Measurements from ENCODE around the gene ZFPM1. TPM values are rescaled to one million over a fixed set of nuclear protein-coding genes. Genes with fewer than 3 reads are reported as not detected.

ZFPM1 gene
- total RNA-seq, 1 experiment from 2014 or later, result 24.1 TPM

- Histone ChIP-seq H3K4me3 (ENCODE audit: low read depth, low read length) (no peak overlapping the region), H3K9me3 (peaks cover 10% of the 10 kb centered on the region), H3K36me3 (ENCODE audit: control insufficient read depth, insufficient read depth, low read length) (no peaks in the 10 kb centered on the region), H3K27me3 (replicated peaks; ENCODE audit: control insufficient read depth, insufficient read depth, low read length) (no peaks in the 10 kb centered on the region), H3K4me1 (peaks cover 5% of the 10 kb centered on the region)
- Mint-ChIP-seq H3K27me3 (ENCODE audit: insufficient read depth, unreplicated experiment) (peaks cover 2% of the 10 kb centered on the region), H3K4me3 (ENCODE audit: unreplicated experiment) (no peak overlapping the region), H3K4me1 (ENCODE audit: low read depth, unreplicated experiment) (peaks cover 6% of the 10 kb centered on the region), H3K27ac (ENCODE audit: unreplicated experiment) (no peak overlapping the region), H3K36me3 (ENCODE audit: insufficient read depth, unreplicated experiment) (no peaks in the 10 kb centered on the region), H3K9me3 (ENCODE audit: unreplicated experiment) (peaks cover 18% of the 10 kb centered on the region)
- no peak for DNase-seq
- BruUV-seq (replicated peaks), result no TSS peak
- CTCF ChIA-PET, result no interaction called here
- no peak for TF ChIP-seq CTCF (IDR thresholded peaks at IDR 0.05; ENCODE audit: insufficient read depth in 1 of 2, low read depth in 1 of 2, low read length in 1 of 2, severe bottlenecking in 1 of 2, unreplicated experiment in 1 of 2)
- intact Hi-C loops (cut with micrococcal nuclease; ENCODE audit: unreplicated experiment), result no loop called here
- POLR2A ChIA-PET, result no interaction called here
Measured at GRCh38 chr16:88554711-88555264, 101.7 kb downstream of the ZFPM1 start.

GRCh38 chr16:88556294-88556988 is 103.4 kb downstream of the ZFPM1 start:
- H3K36me3 Mint-ChIP-seq (ENCODE audit: insufficient read depth, unreplicated experiment), result no peaks in the 10 kb centered on the region
- H3K27me3 Mint-ChIP-seq (ENCODE audit: insufficient read depth, unreplicated experiment), result peaks cover 2% of the 10 kb centered on the region
- peaks cover 10% of the 10 kb centered on the region for H3K9me3 ChIP-seq
- BruUV-seq (replicated peaks), result no TSS peak
- no peak for TF ChIP-seq CTCF (IDR thresholded peaks at IDR 0.05; ENCODE audit: insufficient read depth in 1 of 2, low read depth in 1 of 2, low read length in 1 of 2, severe bottlenecking in 1 of 2, unreplicated experiment in 1 of 2)
- no peaks in the 10 kb centered on the region for H3K36me3 ChIP-seq (ENCODE audit: control insufficient read depth, insufficient read depth, low read length)
- no peak overlapping the region for H3K4me3 ChIP-seq (ENCODE audit: low read depth, low read length)
- H3K27me3 ChIP-seq (replicated peaks; ENCODE audit: control insufficient read depth, insufficient read depth, low read length), result no peaks in the 10 kb centered on the region
- DNase-seq, result no peak
- peaks cover 5% of the 10 kb centered on the region for H3K4me1 ChIP-seq
- intact Hi-C loops (cut with micrococcal nuclease; ENCODE audit: unreplicated experiment), result no loop called here
- POLR2A ChIA-PET, result no interaction called here
- H3K27ac Mint-ChIP-seq (ENCODE audit: unreplicated experiment), result no peak overlapping the region
- peaks cover 18% of the 10 kb centered on the region for H3K9me3 Mint-ChIP-seq (ENCODE audit: unreplicated experiment)
- H3K4me3 Mint-ChIP-seq (ENCODE audit: unreplicated experiment), result no peak overlapping the region
- CTCF ChIA-PET, result no interaction called here
- H3K4me1 Mint-ChIP-seq (ENCODE audit: low read depth, unreplicated experiment), result peaks cover 6% of the 10 kb centered on the region

GRCh38 chr16:88558457-88559442 is 105.7 kb downstream of the ZFPM1 start:
- ChIA-PET POLR2A (interaction anchor here (0.5 to 1.0 kb wide), 3 partner anchors 49 to 118 kb away, joined by 3 to 4 read pairs (median 3); no protein-coding TSS in a partner anchor), CTCF (interaction anchor here (0.6 to 1.6 kb wide), 8 partner anchors 10 to 130 kb away, joined by 3 to 11 read pairs (median 6); partner anchors contain the start of gene ZC3H18)
- TF ChIP-seq CTCF (IDR thresholded peaks at IDR 0.05; ENCODE audit: insufficient read depth in 1 of 2, low read depth in 1 of 2, low read length in 1 of 2, severe bottlenecking in 1 of 2, unreplicated experiment in 1 of 2), result peak; percentile 66 to 75
- Mint-ChIP-seq H3K36me3 (ENCODE audit: insufficient read depth, unreplicated experiment) (no peaks in the 10 kb centered on the region), H3K9me3 (ENCODE audit: unreplicated experiment) (peaks cover 18% of the 10 kb centered on the region), H3K4me1 (ENCODE audit: low read depth, unreplicated experiment) (peaks cover 6% of the 10 kb centered on the region), H3K27me3 (ENCODE audit: insufficient read depth, unreplicated experiment) (peaks cover 2% of the 10 kb centered on the region), H3K27ac (ENCODE audit: unreplicated experiment) (no peak overlapping the region), H3K4me3 (ENCODE audit: unreplicated experiment) (no peak overlapping the region)
- Histone ChIP-seq H3K4me1 (peaks cover 9% of the 10 kb centered on the region), H3K27me3 (replicated peaks; ENCODE audit: control insufficient read depth, insufficient read depth, low read length) (no peaks in the 10 kb centered on the region), H3K4me3 (ENCODE audit: low read depth, low read length) (no peak overlapping the region), H3K9me3 (peaks cover 10% of the 10 kb centered on the region), H3K36me3 (ENCODE audit: control insufficient read depth, insufficient read depth, low read length) (no peaks in the 10 kb centered on the region)
- BruUV-seq (replicated peaks), result no TSS peak
- peak; percentile 75 to 84 for DNase-seq
- intact Hi-C loops (cut with micrococcal nuclease; ENCODE audit: unreplicated experiment), result no loop called here

All from Caco-2 (cell line).